DOHH2 (cell line): ENCODE data around the gene TMEM218.

ENCODE experiments used
- EZH2phosphoT487 ChIP-seq: fragments of 200-600 bp; sonication (generic); IDR thresholded peaks from 2 replicates; pipeline ENCODE4 v1.6.1; 2017; ENCODE audit warnings: borderline replicate concordance, mild to moderate bottlenecking, antibody characterized with exemption, low read length, moderate library complexity, mixed read lengths
- TF ChIP-seq, protein P1 (sequence below): fragments of 200-600 bp; sonication (generic); IDR thresholded peaks from one replicate; pipeline ENCODE4 v1.5.1; 2014; ENCODE audit warnings: antibody characterized with exemption, mild to moderate bottlenecking, low read depth, low read length; ENCODE audit not compliant: poor library complexity, severe bottlenecking

- TF ChIP-seq, protein P1, sequence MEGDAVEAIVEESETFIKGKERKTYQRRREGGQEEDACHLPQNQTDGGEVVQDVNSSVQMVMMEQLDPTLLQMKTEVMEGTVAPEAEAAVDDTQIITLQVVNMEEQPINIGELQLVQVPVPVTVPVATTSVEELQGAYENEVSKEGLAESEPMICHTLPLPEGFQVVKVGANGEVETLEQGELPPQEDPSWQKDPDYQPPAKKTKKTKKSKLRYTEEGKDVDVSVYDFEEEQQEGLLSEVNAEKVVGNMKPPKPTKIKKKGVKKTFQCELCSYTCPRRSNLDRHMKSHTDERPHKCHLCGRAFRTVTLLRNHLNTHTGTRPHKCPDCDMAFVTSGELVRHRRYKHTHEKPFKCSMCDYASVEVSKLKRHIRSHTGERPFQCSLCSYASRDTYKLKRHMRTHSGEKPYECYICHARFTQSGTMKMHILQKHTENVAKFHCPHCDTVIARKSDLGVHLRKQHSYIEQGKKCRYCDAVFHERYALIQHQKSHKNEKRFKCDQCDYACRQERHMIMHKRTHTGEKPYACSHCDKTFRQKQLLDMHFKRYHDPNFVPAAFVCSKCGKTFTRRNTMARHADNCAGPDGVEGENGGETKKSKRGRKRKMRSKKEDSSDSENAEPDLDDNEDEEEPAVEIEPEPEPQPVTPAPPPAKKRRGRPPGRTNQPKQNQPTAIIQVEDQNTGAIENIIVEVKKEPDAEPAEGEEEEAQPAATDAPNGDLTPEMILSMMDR, result no peak
- TF ChIP-seq EZH2phosphoT487, result no peak
Measured at GRCh38 chr11:125111001-125111342, 454 bp downstream of the TMEM218 start.
